Right lobe of liver (tissue), 6 donors: ENCODE results near the gene SCN3A. TPM values are rescaled to one million over a fixed set of nuclear protein-coding genes. Genes with fewer than 3 reads are reported as not detected.
A peak's percentile ranks its signal among the peaks of the same experiment; 100 is the strongest.

Source experiments
- ATAC-seq, 4 donors: fragments of 200-7000 bp; cut with Tn5 transposase; one replicate each; pipeline ENCODE4 v1.9.1; 2020; ENCODE audit warnings: mild to moderate bottlenecking in 4 of 4, moderate library complexity in 4 of 4
- DNase-seq, 3 donors: peaks; one replicate each; pipeline ENCODE4 v3.0.0-alpha.2; 2020
- H3K27ac ChIP-seq, 3 donors: fragments of 200-600 bp; one replicate each; pipeline ENCODE4 v1.8.0; 2022
- H3K27me3 ChIP-seq, 2 donors: fragments of 200-600 bp; one replicate each; pipeline ENCODE4 v1.8.0; 2022
- H3K36me3 ChIP-seq, 4 donors: fragments of 200-600 bp; sonication (generic) in 1 of 4; one replicate each; pipeline versions ENCODE4 v1.5.1 to v1.8.0; 2017 to 2022; ENCODE audit warnings: control low read depth in 1 of 4
- H3K4me1 ChIP-seq, 4 donors: fragments of 200-600 bp; sonication (generic) in 1 of 4; one replicate each; pipeline versions ENCODE4 v1.5.1 to v1.8.0; 2017 to 2022; ENCODE audit warnings: control low read depth in 1 of 4
- H3K4me3 ChIP-seq, 3 donors: fragments of 200-600 bp; one replicate each; pipeline ENCODE4 v1.8.0; 2022
- H3K9me3 ChIP-seq, 4 donors: fragments of 200-600 bp; sonication (generic) in 1 of 4; one replicate each; pipeline versions ENCODE4 v1.5.1 to v1.8.0; 2017 to 2022; ENCODE audit warnings: control low read depth in 1 of 4
- CTCF ChIP-seq, 4 donors: fragments of 200-600 bp in 3 of 4; fragments of 450-650 bp in 1 of 4; IDR thresholded peaks; one replicate each; pipeline versions ENCODE4 v1.5.1 to v1.8.0; 2016 to 2022; ENCODE audit warnings: antibody characterized with exemption in 4 of 4, mild to moderate bottlenecking in 2 of 4
- POLR2A ChIP-seq: fragments of 450-650 bp; IDR thresholded peaks from one replicate; pipeline ENCODE4 v1.6.1; 2017; ENCODE audit warnings: antibody characterized with exemption, mild to moderate bottlenecking
- WGBS: methylation state at CpG from one replicate; pipeline ENCODE4 v1.1.6; 2018; ENCODE audit warnings: low coverage, low lambda C conversion rate; ENCODE audit not compliant: insufficient coverage; ENCODE audit errors: missing lambda C conversion rate; 5-methylcytosine and 5-hydroxymethylcytosine counted together
- intact Hi-C, 2 donors: fragments of 100-400 bp; cut with DNase I; formaldehyde crosslinking; loops; one replicate each; pipeline versions ENCODE4 v1.11.2 to v1.14.1; 2022
- long read RNA-seq: library from polyadenylated mRNA; unstranded; transcript quantifications from one replicate; pipeline ENCODE4 v2.0.0, GENCODE V29; 2019
- total RNA-seq, 6 experiments: library from RNA; depleted of rRNA in 2 of 6; stranded (reverse); fragments of >200 nt in 2 of 6; fragmentation: NEBNext Ultra II Directional in 3 of 6; extraction: Animal tissue kit (Norgen Biotek cat#: 25700) in 3 of 6; gene quantifications; one replicate each; pipeline versions ENCODE4 v1.1.0 to v1.2.4, GENCODE V29; 2016 to 2023
- donor health status: DM: no; HTN: yes; CAD: no.
- donor health status: DM: no; HTN: no; CAD: no.
- donor health status: DM: no; HTN: no; CAD: no.
- donor health status: DM: no; HTN: yes; CAD: no.
- donor health status: DM: no; HTN: yes; CAD: no.

Gene SCN3A
- total RNA-seq: under 1 TPM in 3 of 6 experiments, not detected in 3; 0.02 to 0.17 (median 0.06) TPM
- long read RNA-seq: 0 reads

DNA sequence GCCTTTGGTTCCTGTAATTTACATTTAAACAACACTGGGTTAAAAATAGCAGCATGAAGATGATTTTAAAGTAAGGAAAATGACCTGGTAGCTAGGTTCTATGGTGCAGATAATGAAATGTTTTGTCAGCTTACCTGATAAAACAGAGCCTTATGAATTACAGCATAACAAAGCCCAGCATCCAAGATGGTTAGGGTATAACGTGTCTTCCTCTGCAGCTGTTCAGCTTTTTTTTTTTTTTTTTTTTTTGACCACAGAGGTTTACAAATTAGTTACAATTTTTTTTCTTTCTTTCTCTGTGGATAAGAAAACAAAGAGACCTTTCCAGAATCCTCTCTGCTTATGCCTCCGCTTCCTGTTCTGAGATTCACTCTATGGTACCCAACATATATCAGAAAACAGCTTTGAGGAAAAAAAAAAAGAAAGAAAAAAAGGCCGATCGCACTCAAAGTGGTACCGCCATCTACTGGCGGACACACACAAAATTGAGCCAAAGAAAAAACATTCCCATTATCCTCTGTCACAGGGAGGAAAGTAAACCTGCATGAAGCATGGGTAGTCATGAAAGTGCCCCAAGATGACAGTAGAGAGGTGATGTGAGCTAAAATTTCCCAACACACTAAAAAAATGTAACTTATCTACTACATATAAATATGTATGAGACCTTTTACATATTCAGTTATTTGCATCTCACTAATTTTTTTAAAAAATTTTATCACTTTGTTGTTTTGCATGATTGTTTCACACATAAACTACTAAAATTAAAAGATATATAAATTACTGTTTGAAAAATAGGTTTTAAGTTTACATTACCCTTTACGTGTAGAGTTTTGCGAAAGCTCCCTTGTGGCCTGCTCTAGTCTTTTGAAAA lies at the start of gene SCN3A:
Gene SCN3A, minus strand, starts transcription at position 362 of the 871 bp plus-strand sequence. CDS start 27,656 bp downstream, outside the sequence.
- no peaks in the 10 kb centered on the region for H3K36me3 ChIP-seq
- no peaks in the 10 kb centered on the region for H3K4me1 ChIP-seq
- no peak within 1 kb of the TSS for H3K27ac ChIP-seq
- DNase-seq: peak in 1 of 3 donors; percentile 42
- no peaks in the 10 kb centered on the region for H3K9me3 ChIP-seq
- intact Hi-C loops: loop anchor here (10.0 kb wide), 2 partner anchors 179 to 189 kb away; no protein-coding TSS in a partner anchor
- WGBS: 19% methylated on average over 8 of the region's 8 CpGs
- H3K27me3 ChIP-seq: no peaks in the 10 kb centered on the region
- H3K4me3 ChIP-seq: no peak within 1 kb of the TSS
- peak; percentile 64 to 83 (median 77) for ATAC-seq
- TF ChIP-seq CTCF (IDR thresholded peaks at IDR 0.05): peak; percentile 47 to 77 (median 70)
- no peak for TF ChIP-seq POLR2A

GRCh38 chr2:165253178-165253577 lies 49.3 kb upstream of the SCN3A start:
- intact Hi-C loops: no loop called here
- Histone ChIP-seq H3K27me3 (no peaks in the 10 kb centered on the region), H3K36me3 (no peaks in the 10 kb centered on the region), H3K4me1 (no peaks in the 10 kb centered on the region), H3K9me3 (no peaks in the 10 kb centered on the region), H3K4me3 (no peak overlapping the region), H3K27ac (no peak overlapping the region)
- TF ChIP-seq POLR2A (no peak), CTCF (IDR thresholded peaks at IDR 0.05) (no peak)
- DNase-seq (no peak), ATAC-seq (no peak)

DNA sequence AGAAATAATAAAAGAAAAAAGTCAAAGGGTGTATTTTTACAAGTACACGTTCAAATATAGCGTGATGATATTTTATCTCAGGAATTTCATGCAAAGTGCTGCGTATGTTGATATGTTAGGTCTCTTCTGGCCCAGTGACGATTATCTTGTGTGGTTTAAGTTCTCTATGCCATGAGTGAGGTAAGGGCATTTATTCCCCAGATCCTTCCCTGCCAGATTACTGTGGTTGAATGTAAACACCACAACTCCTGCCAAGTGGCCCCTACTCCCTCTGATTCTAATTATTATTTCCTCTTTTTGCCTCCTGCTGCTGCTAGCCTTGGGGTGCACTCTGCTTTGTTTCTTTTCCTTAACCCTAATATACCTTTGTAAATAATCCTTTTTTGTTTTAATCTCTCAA lies 47.5 kb upstream of the SCN3A start:
- 64% methylated on average over 4 of the region's 4 CpGs for WGBS
- no peaks in the 10 kb centered on the region for H3K27me3 ChIP-seq
- H3K9me3 ChIP-seq: no peaks in the 10 kb centered on the region
- H3K27ac ChIP-seq: no peak overlapping the region
- DNase-seq (no peak), ATAC-seq (no peak)
- H3K4me1 ChIP-seq: no peaks in the 10 kb centered on the region
- no peaks in the 10 kb centered on the region for H3K36me3 ChIP-seq
- no peak overlapping the region for H3K4me3 ChIP-seq
- no peak for TF ChIP-seq CTCF (IDR thresholded peaks at IDR 0.05)
- TF ChIP-seq POLR2A: no peak
- intact Hi-C loops: no loop called here

DNA sequence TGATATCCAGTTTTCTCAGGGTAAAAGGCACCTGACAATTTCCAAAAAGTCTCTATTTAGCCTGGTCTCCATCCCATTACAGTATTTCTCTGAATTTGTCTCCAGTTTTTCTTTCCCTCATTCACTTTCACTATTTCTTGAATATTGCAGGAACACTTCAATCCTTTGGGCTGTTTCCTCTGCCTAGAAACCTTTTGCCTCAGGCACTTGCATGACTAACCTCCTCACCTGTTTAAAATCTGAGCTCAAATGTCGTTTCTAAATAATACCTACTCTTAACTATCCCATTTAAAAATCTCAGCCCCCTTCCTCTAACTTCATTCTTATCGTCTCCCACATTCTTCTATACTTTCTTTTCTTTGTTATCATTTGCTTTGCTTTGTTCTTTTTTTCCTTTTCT lies 44.4 kb upstream of the SCN3A start:
- DNase-seq: no peak
- TF ChIP-seq CTCF (IDR thresholded peaks at IDR 0.05) (no peak), POLR2A (no peak)
- Histone ChIP-seq H3K27ac (no peak overlapping the region), H3K4me1 (no peaks in the 10 kb centered on the region), H3K36me3 (no peaks in the 10 kb centered on the region), H3K9me3 (no peaks in the 10 kb centered on the region), H3K4me3 (no peak overlapping the region), H3K27me3 (no peaks in the 10 kb centered on the region)
- no peak for ATAC-seq
- intact Hi-C loops: no loop called here
- WGBS: 60% methylated on average over 2 of the region's 2 CpGs
